ENCODE measurements around the gene TNFAIP8.
"Not testable (repeated sequence)": the region's sequence is repeated elsewhere in the genome, so short reads cannot be mapped to it uniquely, and the experiment has no call there.

DNA sequence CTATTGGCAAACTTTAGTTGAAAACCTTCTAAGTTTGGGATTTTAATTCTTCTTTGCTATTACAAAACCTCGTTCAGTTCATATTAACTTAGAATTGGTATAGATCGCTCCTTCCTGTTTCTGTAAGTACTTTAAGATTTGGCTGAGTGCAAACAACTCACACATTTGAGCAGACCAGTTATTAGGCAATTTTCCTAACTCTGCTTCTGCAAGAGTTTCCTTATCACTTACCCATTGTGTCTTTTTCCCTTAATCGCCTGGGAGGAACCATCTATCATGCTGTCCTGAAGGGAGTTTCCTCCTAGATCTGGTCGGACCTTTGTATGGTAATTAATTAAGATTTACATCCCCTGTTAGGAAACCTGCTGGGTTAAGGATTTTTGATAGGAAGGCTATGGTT, 71.8 kb downstream of the TNFAIP8 start:
- TF ChIP-seq, protein P1, sequence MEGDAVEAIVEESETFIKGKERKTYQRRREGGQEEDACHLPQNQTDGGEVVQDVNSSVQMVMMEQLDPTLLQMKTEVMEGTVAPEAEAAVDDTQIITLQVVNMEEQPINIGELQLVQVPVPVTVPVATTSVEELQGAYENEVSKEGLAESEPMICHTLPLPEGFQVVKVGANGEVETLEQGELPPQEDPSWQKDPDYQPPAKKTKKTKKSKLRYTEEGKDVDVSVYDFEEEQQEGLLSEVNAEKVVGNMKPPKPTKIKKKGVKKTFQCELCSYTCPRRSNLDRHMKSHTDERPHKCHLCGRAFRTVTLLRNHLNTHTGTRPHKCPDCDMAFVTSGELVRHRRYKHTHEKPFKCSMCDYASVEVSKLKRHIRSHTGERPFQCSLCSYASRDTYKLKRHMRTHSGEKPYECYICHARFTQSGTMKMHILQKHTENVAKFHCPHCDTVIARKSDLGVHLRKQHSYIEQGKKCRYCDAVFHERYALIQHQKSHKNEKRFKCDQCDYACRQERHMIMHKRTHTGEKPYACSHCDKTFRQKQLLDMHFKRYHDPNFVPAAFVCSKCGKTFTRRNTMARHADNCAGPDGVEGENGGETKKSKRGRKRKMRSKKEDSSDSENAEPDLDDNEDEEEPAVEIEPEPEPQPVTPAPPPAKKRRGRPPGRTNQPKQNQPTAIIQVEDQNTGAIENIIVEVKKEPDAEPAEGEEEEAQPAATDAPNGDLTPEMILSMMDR (IDR thresholded peaks at IDR 0.05), result not testable (repeated sequence)
- not testable (repeated sequence) for TF ChIP-seq ETV6 (CRISPR knock-in tag; IDR thresholded peaks at IDR 0.05); MLX (CRISPR knock-in tag; IDR thresholded peaks at IDR 0.05); FOXP1 (CRISPR knock-in tag; IDR thresholded peaks at IDR 0.05; ENCODE audit: borderline replicate concordance); AFF4 (CRISPR knock-in tag; IDR thresholded peaks at IDR 0.05; ENCODE audit: borderline replicate concordance); ZNF532 (CRISPR knock-in tag; IDR thresholded peaks at IDR 0.05; ENCODE audit: borderline replicate concordance); NR2C2 (CRISPR knock-in tag; IDR thresholded peaks at IDR 0.05); SP1 (CRISPR knock-in tag; conservative IDR thresholded peaks at IDR 0.05); ZNF317 (CRISPR knock-in tag; IDR thresholded peaks at IDR 0.05; ENCODE audit: borderline replicate concordance, low read depth); ZNF232 (CRISPR knock-in tag; IDR thresholded peaks at IDR 0.05)
- TF ChIP-seq, protein P2, sequence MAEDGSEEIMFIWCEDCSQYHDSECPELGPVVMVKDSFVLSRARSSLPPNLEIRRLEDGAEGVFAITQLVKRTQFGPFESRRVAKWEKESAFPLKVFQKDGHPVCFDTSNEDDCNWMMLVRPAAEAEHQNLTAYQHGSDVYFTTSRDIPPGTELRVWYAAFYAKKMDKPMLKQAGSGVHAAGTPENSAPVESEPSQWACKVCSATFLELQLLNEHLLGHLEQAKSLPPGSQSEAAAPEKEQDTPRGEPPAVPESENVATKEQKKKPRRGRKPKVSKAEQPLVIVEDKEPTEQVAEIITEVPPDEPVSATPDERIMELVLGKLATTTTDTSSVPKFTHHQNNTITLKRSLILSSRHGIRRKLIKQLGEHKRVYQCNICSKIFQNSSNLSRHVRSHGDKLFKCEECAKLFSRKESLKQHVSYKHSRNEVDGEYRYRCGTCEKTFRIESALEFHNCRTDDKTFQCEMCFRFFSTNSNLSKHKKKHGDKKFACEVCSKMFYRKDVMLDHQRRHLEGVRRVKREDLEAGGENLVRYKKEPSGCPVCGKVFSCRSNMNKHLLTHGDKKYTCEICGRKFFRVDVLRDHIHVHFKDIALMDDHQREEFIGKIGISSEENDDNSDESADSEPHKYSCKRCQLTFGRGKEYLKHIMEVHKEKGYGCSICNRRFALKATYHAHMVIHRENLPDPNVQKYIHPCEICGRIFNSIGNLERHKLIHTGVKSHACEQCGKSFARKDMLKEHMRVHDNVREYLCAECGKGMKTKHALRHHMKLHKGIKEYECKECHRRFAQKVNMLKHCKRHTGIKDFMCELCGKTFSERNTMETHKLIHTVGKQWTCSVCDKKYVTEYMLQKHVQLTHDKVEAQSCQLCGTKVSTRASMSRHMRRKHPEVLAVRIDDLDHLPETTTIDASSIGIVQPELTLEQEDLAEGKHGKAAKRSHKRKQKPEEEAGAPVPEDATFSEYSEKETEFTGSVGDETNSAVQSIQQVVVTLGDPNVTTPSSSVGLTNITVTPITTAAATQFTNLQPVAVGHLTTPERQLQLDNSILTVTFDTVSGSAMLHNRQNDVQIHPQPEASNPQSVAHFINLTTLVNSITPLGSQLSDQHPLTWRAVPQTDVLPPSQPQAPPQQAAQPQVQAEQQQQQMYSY (CRISPR knock-in tag; IDR thresholded peaks at IDR 0.05), result not testable (repeated sequence)

Data from WTC11 (cell line).